ENCODE data around the gene CST6. TPM values are rescaled to one million over a fixed set of nuclear protein-coding genes. Genes with fewer than 3 reads are reported as not detected.

CST6 gene
- total and polyA plus RNA-seq, 2 of the 13 experiments (the other 11 are each of a cell fraction or from before 2014, with no cell fraction given), result not detected

DNA sequence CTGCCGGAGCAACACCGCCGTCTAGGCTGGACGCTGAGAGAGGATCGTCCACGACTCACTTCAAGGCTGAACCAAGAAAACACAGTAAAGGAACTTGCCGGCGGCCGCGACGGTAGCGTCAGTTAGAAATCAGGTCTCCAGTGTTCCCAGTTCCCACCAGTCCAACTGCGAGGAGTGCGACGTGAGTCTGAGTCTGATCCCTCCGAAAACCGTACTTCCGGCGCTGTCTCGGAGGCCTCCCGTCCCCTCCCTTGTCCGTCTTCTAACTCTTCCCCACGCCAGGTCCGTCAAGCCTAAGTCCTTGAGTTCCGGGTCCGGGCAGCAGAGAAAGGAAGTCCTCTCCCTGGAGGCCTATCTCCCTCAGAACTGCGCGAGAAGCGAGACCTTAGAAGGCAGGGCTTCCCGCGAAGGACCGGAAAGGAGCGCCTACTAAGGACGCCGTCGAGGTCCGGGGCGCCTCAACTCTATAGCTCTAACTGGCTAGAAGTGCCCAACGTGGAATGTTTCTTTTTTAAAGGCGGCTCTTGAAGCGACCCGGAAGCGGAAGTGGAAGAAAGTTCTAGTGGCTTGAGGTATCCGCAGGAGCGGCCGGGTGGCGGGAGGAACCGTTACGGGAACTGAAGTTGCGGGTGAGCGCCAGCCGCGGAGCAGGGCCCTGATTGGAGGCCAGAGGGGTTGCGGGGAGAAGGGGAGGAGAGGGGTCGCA is 9.7 kb upstream of the CST6 start, which contains the start of the genes BANF1 and EIF1AD (continued):
- TF ChIP-seq, protein P1, sequence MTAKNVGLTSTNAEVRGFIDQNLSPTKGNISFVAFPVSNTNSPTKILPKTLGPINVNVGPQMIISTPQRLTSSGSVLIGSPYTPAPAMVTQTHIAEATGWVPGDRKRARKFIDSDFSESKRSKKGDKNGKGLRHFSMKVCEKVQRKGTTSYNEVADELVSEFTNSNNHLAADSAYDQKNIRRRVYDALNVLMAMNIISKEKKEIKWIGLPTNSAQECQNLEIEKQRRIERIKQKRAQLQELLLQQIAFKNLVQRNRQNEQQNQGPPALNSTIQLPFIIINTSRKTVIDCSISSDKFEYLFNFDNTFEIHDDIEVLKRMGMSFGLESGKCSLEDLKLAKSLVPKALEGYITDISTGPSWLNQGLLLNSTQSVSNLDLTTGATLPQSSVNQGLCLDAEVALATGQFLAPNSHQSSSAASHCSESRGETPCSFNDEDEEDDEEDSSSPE (CRISPR knock-in tag; IDR thresholded peaks at IDR 0.05), result peak; percentile 71; the same call in 1 of the 2 replicates
- TF ChIP-seq ZNF282 (IDR thresholded peaks at IDR 0.05; ENCODE audit: partially characterized antibody) (no peak), ZFP82 (CRISPR knock-in tag; IDR thresholded peaks at IDR 0.05; ENCODE audit: borderline replicate concordance) (no peak), TP53 (CRISPR knock-in tag; conservative IDR thresholded peaks at IDR 0.05) (no peak), JUN (CRISPR knock-in tag; IDR thresholded peaks at IDR 0.05) (0 out of 2 replicates have a peak, but pooled peaks have one; percentile 72), ZNF782 (CRISPR knock-in tag; IDR thresholded peaks at IDR 0.05; ENCODE audit: borderline replicate concordance) (peak; percentile 68; the same call in 1 of the 2 replicates), ZNF616 (CRISPR knock-in tag; IDR thresholded peaks at IDR 0.05; ENCODE audit: low read depth) (no peak), ZNF883 (CRISPR knock-in tag; IDR thresholded peaks at IDR 0.05; ENCODE audit: not compliant biosample characterization) (peak; percentile 48), RELA (CRISPR knock-in tag; IDR thresholded peaks at IDR 0.05) (no peak), RAD51 (IDR thresholded peaks at IDR 0.05; ENCODE audit: borderline replicate concordance) (no peak), SIN3B (IDR thresholded peaks at IDR 0.05; ENCODE audit: low read length) (peak; percentile 95), RORA (CRISPR knock-in tag; IDR thresholded peaks at IDR 0.05) (no peak), SPEN (CRISPR knock-in tag; IDR thresholded peaks at IDR 0.05; ENCODE audit: low read depth) (peak; percentile 93), ISX (CRISPR knock-in tag; conservative IDR thresholded peaks at IDR 0.05) (no peak), ESRRA (CRISPR knock-in tag; IDR thresholded peaks at IDR 0.05; ENCODE audit: low read depth) (no peak; the same call in 1 of the 2 replicates), POLR2G (IDR thresholded peaks at IDR 0.05; ENCODE audit: low read depth, low read length) (peak; percentile 88)
- TF ChIP-seq, protein P2, sequence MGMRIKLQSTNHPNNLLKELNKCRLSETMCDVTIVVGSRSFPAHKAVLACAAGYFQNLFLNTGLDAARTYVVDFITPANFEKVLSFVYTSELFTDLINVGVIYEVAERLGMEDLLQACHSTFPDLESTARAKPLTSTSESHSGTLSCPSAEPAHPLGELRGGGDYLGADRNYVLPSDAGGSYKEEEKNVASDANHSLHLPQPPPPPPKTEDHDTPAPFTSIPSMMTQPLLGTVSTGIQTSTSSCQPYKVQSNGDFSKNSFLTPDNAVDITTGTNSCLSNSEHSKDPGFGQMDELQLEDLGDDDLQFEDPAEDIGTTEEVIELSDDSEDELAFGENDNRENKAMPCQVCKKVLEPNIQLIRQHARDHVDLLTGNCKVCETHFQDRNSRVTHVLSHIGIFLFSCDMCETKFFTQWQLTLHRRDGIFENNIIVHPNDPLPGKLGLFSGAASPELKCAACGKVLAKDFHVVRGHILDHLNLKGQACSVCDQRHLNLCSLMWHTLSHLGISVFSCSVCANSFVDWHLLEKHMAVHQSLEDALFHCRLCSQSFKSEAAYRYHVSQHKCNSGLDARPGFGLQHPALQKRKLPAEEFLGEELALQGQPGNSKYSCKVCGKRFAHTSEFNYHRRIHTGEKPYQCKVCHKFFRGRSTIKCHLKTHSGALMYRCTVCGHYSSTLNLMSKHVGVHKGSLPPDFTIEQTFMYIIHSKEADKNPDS (CRISPR knock-in tag; IDR thresholded peaks at IDR 0.05), result 0 out of 2 replicates have a peak, but pooled peaks have one; percentile 27
- TF ChIP-seq, protein P3, sequence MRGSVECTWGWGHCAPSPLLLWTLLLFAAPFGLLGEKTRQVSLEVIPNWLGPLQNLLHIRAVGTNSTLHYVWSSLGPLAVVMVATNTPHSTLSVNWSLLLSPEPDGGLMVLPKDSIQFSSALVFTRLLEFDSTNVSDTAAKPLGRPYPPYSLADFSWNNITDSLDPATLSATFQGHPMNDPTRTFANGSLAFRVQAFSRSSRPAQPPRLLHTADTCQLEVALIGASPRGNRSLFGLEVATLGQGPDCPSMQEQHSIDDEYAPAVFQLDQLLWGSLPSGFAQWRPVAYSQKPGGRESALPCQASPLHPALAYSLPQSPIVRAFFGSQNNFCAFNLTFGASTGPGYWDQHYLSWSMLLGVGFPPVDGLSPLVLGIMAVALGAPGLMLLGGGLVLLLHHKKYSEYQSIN (CRISPR knock-in tag; IDR thresholded peaks at IDR 0.05; ENCODE audit: borderline replicate concordance), result no peak
- TF ChIP-seq, protein P4, sequence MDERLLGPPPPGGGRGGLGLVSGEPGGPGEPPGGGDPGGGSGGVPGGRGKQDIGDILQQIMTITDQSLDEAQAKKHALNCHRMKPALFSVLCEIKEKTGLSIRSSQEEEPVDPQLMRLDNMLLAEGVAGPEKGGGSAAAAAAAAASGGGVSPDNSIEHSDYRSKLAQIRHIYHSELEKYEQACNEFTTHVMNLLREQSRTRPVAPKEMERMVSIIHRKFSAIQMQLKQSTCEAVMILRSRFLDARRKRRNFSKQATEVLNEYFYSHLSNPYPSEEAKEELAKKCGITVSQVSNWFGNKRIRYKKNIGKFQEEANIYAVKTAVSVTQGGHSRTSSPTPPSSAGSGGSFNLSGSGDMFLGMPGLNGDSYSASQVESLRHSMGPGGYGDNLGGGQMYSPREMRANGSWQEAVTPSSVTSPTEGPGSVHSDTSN (CRISPR knock-in tag; IDR thresholded peaks at IDR 0.05), result peak; percentile 19; the same call in 1 of the 2 replicates
- TF ChIP-seq, protein P5, sequence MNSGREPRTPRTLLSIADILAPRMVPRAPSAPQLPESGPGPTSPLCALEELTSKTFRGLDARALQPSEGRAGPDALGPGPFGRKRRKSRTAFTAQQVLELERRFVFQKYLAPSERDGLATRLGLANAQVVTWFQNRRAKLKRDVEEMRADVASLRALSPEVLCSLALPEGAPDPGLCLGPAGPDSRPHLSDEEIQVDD (CRISPR knock-in tag; IDR thresholded peaks at IDR 0.05; ENCODE audit: borderline replicate concordance), result no peak
- TF ChIP-seq, protein P6, sequence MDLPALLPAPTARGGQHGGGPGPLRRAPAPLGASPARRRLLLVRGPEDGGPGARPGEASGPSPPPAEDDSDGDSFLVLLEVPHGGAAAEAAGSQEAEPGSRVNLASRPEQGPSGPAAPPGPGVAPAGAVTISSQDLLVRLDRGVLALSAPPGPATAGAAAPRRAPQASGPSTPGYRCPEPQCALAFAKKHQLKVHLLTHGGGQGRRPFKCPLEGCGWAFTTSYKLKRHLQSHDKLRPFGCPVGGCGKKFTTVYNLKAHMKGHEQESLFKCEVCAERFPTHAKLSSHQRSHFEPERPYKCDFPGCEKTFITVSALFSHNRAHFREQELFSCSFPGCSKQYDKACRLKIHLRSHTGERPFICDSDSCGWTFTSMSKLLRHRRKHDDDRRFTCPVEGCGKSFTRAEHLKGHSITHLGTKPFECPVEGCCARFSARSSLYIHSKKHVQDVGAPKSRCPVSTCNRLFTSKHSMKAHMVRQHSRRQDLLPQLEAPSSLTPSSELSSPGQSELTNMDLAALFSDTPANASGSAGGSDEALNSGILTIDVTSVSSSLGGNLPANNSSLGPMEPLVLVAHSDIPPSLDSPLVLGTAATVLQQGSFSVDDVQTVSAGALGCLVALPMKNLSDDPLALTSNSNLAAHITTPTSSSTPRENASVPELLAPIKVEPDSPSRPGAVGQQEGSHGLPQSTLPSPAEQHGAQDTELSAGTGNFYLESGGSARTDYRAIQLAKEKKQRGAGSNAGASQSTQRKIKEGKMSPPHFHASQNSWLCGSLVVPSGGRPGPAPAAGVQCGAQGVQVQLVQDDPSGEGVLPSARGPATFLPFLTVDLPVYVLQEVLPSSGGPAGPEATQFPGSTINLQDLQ (CRISPR knock-in tag; IDR thresholded peaks at IDR 0.05), result peak; percentile 73; the same call in 1 of the 2 replicates

All from HepG2 (cell line).